ENCODE results near the gene TNFAIP8L2. TPM values are rescaled to one million over a fixed set of nuclear protein-coding genes. Genes with fewer than 3 reads are reported as not detected.

The TNFAIP8L2 gene
- total RNA-seq, 1 donor from 2014 or later = not detected

GRCh38 chr1:151134396-151134795, 22.1 kb upstream of the TNFAIP8L2 start:
- TF ChIP-seq, protein P1, sequence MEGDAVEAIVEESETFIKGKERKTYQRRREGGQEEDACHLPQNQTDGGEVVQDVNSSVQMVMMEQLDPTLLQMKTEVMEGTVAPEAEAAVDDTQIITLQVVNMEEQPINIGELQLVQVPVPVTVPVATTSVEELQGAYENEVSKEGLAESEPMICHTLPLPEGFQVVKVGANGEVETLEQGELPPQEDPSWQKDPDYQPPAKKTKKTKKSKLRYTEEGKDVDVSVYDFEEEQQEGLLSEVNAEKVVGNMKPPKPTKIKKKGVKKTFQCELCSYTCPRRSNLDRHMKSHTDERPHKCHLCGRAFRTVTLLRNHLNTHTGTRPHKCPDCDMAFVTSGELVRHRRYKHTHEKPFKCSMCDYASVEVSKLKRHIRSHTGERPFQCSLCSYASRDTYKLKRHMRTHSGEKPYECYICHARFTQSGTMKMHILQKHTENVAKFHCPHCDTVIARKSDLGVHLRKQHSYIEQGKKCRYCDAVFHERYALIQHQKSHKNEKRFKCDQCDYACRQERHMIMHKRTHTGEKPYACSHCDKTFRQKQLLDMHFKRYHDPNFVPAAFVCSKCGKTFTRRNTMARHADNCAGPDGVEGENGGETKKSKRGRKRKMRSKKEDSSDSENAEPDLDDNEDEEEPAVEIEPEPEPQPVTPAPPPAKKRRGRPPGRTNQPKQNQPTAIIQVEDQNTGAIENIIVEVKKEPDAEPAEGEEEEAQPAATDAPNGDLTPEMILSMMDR (IDR thresholded peaks at IDR 0.05) = no peak
- intact Hi-C loops (cut with DNase I) = no loop called here
- peaks cover 4 to 7% of the 10 kb centered on the region in 2 donors for H3K36me3 ChIP-seq

GRCh38 chr1:151134991-151135390, 21.5 kb upstream of the TNFAIP8L2 start:
- intact Hi-C loops (cut with DNase I) = no loop called here
- Histone ChIP-seq H3K27ac (no peak overlapping the region), H3K36me3 (peaks cover 4 to 7% of the 10 kb centered on the region in 2 donors), H3K9me3 (no peaks in the 10 kb centered on the region), H3K4me1 (no peaks in the 10 kb centered on the region), H3K4me3 (no peak overlapping the region), H3K27me3 (no peaks in the 10 kb centered on the region)
- no peak for DNase-seq (ENCODE audit: low spot score in 2 of 2)
- TF ChIP-seq, protein P1 (IDR thresholded peaks at IDR 0.05) = no peak

More at GRCh38 chr1:151134396-151134795, 22.1 kb upstream of the TNFAIP8L2 start:
- Histone ChIP-seq H3K27me3 (no peaks in the 10 kb centered on the region), H3K4me1 (no peaks in the 10 kb centered on the region), H3K4me3 (no peak overlapping the region), H3K9me3 (no peaks in the 10 kb centered on the region), H3K27ac (no peak overlapping the region)
- no peak for DNase-seq (ENCODE audit: low spot score in 2 of 2)

DNA sequence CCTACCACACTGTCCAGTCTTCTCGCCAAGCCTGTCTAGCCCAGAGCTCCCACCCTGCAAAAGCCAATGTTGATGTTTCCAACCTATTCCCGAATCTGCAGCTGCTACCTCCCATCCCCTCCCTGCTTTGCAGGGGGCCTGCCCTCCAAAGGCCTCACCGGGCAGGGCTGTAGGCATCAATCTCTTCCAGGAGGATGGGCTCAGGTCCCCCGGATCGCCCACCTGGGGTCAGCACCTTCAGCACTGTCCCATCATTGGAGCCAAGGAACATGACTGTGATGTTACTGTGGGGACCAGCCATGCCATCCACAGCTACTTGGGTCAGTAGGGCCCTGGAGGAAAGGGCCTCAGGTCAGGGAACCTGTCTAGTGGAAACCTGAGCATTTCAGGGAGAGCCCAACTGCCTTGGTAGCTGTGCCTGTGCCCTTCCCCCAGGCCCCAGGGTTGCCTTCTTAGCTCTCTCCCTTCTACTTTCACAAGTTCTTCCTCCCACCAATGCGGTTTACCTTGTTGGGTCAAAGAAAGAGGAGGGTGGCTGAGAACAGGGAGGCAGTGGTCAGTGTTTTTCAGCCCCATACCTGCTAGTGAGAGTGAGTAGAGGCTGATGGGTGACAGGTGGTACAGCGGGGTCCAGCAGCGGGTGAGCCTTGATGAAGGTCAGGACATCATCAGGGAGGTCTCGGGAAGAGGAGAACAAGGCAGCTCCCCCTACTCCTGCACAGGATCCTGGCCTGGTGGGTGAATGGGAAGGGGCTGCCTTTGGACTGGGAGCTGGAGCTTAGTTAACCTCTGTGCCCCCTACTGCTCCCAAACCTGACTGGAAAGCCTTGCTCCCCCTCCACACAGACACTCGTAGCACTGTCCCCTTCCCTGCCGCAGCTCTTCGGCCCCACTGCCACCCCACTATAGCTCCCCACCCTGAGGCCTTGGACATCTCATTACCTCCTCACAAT, 20.7 kb upstream of the TNFAIP8L2 start:
- intact Hi-C loops (cut with DNase I) = no loop called here
- no peak for DNase-seq (ENCODE audit: low spot score in 2 of 2)
- TF ChIP-seq, protein P1 (IDR thresholded peaks at IDR 0.05) = no peak
- H3K36me3 ChIP-seq = peaks cover 4 to 7% of the 10 kb centered on the region in 2 donors
- no peak overlapping the region for H3K4me3 ChIP-seq
- no peaks in the 10 kb centered on the region for H3K9me3 ChIP-seq
- no peaks in the 10 kb centered on the region for H3K27me3 ChIP-seq
- no peak overlapping the region for H3K27ac ChIP-seq
- no peaks in the 10 kb centered on the region for H3K4me1 ChIP-seq

DNA sequence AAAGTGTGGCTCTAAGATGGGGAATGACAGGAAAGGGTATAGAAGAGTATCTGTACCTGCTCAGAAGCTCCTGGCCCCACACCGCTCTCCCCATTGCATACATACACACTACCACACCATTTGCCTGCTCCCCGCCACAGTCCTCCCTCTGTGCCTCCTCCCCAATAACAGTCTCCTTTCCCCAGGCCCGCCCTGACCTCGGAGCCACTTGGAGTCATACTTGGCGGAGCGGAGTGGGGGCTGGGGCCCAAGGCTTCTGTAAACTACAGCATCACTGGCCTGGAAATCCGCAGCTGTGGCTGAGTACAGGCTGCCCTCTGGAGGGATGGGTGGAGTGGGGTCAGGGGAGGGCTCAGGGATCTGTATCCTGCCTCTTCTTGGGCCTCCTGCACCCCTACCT, 18.7 kb upstream of the TNFAIP8L2 start:
- Histone ChIP-seq H3K4me3 (no peak overlapping the region), H3K36me3 (peaks cover 4 to 7% of the 10 kb centered on the region in 2 donors), H3K27ac (no peak overlapping the region), H3K27me3 (no peaks in the 10 kb centered on the region), H3K4me1 (no peaks in the 10 kb centered on the region), H3K9me3 (no peaks in the 10 kb centered on the region)
- TF ChIP-seq, protein P1 (IDR thresholded peaks at IDR 0.05) = no peak
- intact Hi-C loops (cut with DNase I) = no loop called here
- no peak for DNase-seq (ENCODE audit: low spot score in 2 of 2)

GRCh38 chr1:151142411-151143056, 13.9 kb upstream of the TNFAIP8L2 start:
- DNase-seq (ENCODE audit: low spot score in 2 of 2) = no peak
- no peak overlapping the region for H3K4me3 ChIP-seq
- H3K9me3 ChIP-seq = no peaks in the 10 kb centered on the region
- peaks cover 0 to 16% of the 10 kb centered on the region in 2 donors for H3K4me1 ChIP-seq
- no peaks in the 10 kb centered on the region for H3K36me3 ChIP-seq
- H3K27me3 ChIP-seq = no peaks in the 10 kb centered on the region
- TF ChIP-seq, protein P1 (IDR thresholded peaks at IDR 0.05) = no peak
- H3K27ac ChIP-seq = no peak overlapping the region
- intact Hi-C loops (cut with DNase I) = no loop called here
